HG02885 (cell line): ENCODE results near the gene SMPD2.
A peak's percentile ranks its signal among the peaks of the same experiment; 100 is the strongest.

ENCODE experiments used
- ATAC-seq: cut with Tn5 transposase; IDR thresholded peaks from one replicate; pipeline ENCODE4 v1.9.1; 2021; ENCODE audit warnings: mild to moderate bottlenecking; ENCODE audit not compliant: unreplicated experiment, poor library complexity

SMPD2 gene

GRCh38 chr6:109480993-109481480 lies 40.5 kb downstream of the SMPD2 start:
- no peak for ATAC-seq

GRCh38 chr6:109482905-109483734 lies 42.6 kb downstream of the SMPD2 start, which contains the start of gene ZBTB24:
ZBTB24 (minus strand) TSS chr6:109483219; CDS start chr6:109482026, 1,193 bp downstream.
- ATAC-seq = peak; percentile 87

GRCh38 chr6:109483735-109484057 lies 43.2 kb downstream of the SMPD2 start:
- no peak for ATAC-seq

- no peak for ATAC-seq
Measured at GRCh38 chr6:109484122-109484521, 43.6 kb downstream of the SMPD2 start.

- no peak for ATAC-seq
Measured at GRCh38 chr6:109485266-109485935, 44.9 kb downstream of the SMPD2 start.

GRCh38 chr6:109486068-109486467 lies 45.5 kb downstream of the SMPD2 start:
- no peak for ATAC-seq

GRCh38 chr6:109488001-109488400 lies 47.5 kb downstream of the SMPD2 start:
- ATAC-seq = no peak

GRCh38 chr6:109490713-109491112 lies 50.2 kb downstream of the SMPD2 start:
- ATAC-seq = no peak

GRCh38 chr6:109491207-109491938 lies 50.8 kb downstream of the SMPD2 start:
- peak; percentile 32 for ATAC-seq
